GM12801 (cell line): Measurements from ENCODE around the gene CDH13.

ENCODE experiments used
- TF ChIP-seq, protein P1 (sequence below): IDR thresholded peaks from one replicate; pipeline ENCODE4 v1.5.1; 2011; ENCODE audit warnings: control low read depth; ENCODE audit not compliant: insufficient read length; ENCODE audit errors: extremely low read depth

CDH13 gene

DNA sequence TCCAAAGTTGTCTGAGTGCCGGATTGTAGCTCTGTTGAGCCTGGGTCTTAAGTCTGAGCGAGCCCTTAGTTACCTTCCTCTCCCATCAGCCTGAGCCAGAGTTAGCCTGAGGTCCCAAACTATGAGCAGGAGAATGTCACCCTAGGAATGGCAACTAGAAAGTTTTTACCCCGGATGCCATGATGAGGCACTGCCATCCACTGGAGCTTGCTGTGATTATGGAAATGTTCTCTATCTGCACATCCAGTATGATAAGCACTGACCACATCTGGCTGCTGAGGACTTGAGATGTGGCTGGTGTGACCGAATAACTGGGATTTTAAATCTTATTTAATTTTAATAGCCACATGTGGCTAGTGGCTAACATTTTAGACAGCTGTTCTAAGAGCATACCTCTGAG is 550.0 kb downstream of the CDH13 start:
- TF ChIP-seq, protein P1, sequence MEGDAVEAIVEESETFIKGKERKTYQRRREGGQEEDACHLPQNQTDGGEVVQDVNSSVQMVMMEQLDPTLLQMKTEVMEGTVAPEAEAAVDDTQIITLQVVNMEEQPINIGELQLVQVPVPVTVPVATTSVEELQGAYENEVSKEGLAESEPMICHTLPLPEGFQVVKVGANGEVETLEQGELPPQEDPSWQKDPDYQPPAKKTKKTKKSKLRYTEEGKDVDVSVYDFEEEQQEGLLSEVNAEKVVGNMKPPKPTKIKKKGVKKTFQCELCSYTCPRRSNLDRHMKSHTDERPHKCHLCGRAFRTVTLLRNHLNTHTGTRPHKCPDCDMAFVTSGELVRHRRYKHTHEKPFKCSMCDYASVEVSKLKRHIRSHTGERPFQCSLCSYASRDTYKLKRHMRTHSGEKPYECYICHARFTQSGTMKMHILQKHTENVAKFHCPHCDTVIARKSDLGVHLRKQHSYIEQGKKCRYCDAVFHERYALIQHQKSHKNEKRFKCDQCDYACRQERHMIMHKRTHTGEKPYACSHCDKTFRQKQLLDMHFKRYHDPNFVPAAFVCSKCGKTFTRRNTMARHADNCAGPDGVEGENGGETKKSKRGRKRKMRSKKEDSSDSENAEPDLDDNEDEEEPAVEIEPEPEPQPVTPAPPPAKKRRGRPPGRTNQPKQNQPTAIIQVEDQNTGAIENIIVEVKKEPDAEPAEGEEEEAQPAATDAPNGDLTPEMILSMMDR = no peak

GRCh38 chr16:83185902-83186301 is 559.1 kb downstream of the CDH13 start:
- TF ChIP-seq, protein P1 = no peak

DNA sequence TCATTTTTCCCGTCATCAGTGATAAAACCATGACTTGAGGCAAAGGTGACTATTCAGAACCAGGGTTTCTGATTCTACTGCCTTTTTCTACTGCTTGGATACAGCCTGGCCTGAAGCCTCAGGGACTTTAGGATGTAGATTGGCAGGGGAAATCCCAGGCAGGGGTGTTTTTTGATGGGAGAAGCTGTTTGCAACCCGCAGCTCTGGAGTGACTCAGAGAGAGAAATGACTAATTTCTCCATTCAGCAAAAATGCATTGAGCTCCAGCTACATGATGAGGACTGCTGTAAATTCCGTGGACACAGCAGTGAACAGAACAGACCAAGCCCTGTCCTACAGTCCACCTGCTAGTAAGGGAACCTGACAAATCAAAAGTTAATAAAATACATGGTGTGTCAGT is 560.6 kb downstream of the CDH13 start:
- TF ChIP-seq, protein P1 = no peak

DNA sequence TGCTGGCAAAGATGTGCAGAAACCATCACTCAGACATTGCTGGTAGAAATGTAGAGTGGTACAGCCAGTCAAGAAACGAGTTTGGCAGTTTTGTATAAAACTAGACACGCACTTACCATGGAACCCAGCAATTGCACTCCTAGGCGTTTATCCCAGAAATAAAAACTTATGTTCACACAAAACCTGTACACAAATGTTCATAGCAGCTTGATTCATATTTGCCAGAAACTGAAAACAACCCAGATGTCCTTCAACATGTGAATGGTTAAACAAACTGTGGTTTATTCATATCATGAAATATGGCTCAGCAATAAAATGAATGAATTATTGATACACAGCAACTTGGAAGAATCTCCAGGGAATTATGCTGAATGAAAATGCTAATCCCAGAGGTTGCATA is 570.0 kb downstream of the CDH13 start:
- TF ChIP-seq, protein P1 = no peak

- TF ChIP-seq, protein P1 = no peak
Measured at GRCh38 chr16:83197450-83197849, 570.7 kb downstream of the CDH13 start.

GRCh38 chr16:83198977-83199376 is 572.2 kb downstream of the CDH13 start:
- TF ChIP-seq, protein P1 = no peak

- TF ChIP-seq, protein P1 = no peak
Measured at GRCh38 chr16:83200005-83200779, 573.4 kb downstream of the CDH13 start.
